ENCODE data around the gene INHBA.

GRCh38 chr7:41674505-41675023, 28.3 kb downstream of the INHBA start:
- no peak for TF ChIP-seq CTCF (IDR thresholded peaks at IDR 0.05; ENCODE audit: extremely low read depth in 1 of 2, insufficient read depth in 1 of 2, low read depth in 1 of 2, low read length in 2 of 2)
- TF ChIP-seq POLR2AphosphoS5 (IDR thresholded peaks at IDR 0.05; ENCODE audit: insufficient read depth, low read depth, low read length): no peak
- no peak for TF ChIP-seq EZH2 (IDR thresholded peaks at IDR 0.05; ENCODE audit: borderline replicate concordance, low read depth, low read length, severe bottlenecking)
- TF ChIP-seq JUN (IDR thresholded peaks at IDR 0.05; ENCODE audit: borderline replicate concordance, insufficient read depth, insufficient read length, low read depth): no peak
